Activated B cell treated with CpG ODN at 0.5 μM for 24 hours (primary cell): Measurements from ENCODE around the gene SFT2D3. TPM values are rescaled to one million over a fixed set of nuclear protein-coding genes. Genes with fewer than 3 reads are reported as not detected.
"Not testable (repeated sequence)": the region's sequence is repeated elsewhere in the genome, so short reads cannot be mapped to it uniquely, and the experiment has no call there.

ENCODE experiments used
- ATAC-seq: fragments of 200-7000 bp; cut with Tn5 transposase; one replicate; pipeline ENCODE4 v1.10.0; 2021; ENCODE audit warnings: low read depth, mild to moderate bottlenecking, moderate library complexity
- CTCF ChIA-PET: fragments of 350-600 bp; sonication (Branson Sonifier 250); formaldehyde crosslinking; loops from one replicate; lab custom pipeline; 2021; ENCODE audit warnings: antibody characterized with exemption; lab: Charles Lee
- POLR2A ChIA-PET: fragments of 350-600 bp; sonication (Branson Sonifier 250); formaldehyde crosslinking; loops from one replicate; lab custom pipeline; 2021; ENCODE audit warnings: antibody characterized with exemption; lab: Charles Lee
- DNase-seq: peaks from one replicate; pipeline ENCODE4 v3.0.0; 2022
- H3K27ac Mint-ChIP-seq: one replicate; pipeline ENCODE4 v1.8.0; 2020; ENCODE audit warnings: mixed read lengths
- H3K27me3 Mint-ChIP-seq: one replicate; pipeline ENCODE4 v1.8.0; 2021; ENCODE audit warnings: mixed read lengths
- H3K36me3 Mint-ChIP-seq: one replicate; pipeline ENCODE4 v1.8.0; 2021; ENCODE audit warnings: low read depth, mixed read lengths
- H3K4me1 Mint-ChIP-seq: one replicate; pipeline ENCODE4 v1.8.0; 2021; ENCODE audit warnings: mixed read lengths
- H3K4me3 Mint-ChIP-seq: one replicate; pipeline ENCODE4 v1.8.0; 2020; ENCODE audit warnings: mild to moderate bottlenecking, mixed read lengths
- H3K9me3 Mint-ChIP-seq: one replicate; pipeline ENCODE4 v1.8.0; 2020; ENCODE audit warnings: mixed read lengths
- intact Hi-C: fragments of 100-400 bp; cut with micrococcal nuclease; formaldehyde crosslinking; loops from one replicate; pipeline ENCODE4 v1.15.1; 2024
- total RNA-seq: library from RNA; stranded (reverse); gene quantifications from 2 replicates; pipeline ENCODE4 v1.2.3, GENCODE V29; 2022
- TF ChIP-seq, protein P1 (sequence below): fragments of 200-600 bp; IDR thresholded peaks from one replicate; pipeline ENCODE4 v1.8.0; 2022; ENCODE audit warnings: antibody characterized with exemption, mild to moderate bottlenecking

The SFT2D3 gene
- total RNA-seq, 1 donor from 2014 or later = 10.1 TPM

DNA sequence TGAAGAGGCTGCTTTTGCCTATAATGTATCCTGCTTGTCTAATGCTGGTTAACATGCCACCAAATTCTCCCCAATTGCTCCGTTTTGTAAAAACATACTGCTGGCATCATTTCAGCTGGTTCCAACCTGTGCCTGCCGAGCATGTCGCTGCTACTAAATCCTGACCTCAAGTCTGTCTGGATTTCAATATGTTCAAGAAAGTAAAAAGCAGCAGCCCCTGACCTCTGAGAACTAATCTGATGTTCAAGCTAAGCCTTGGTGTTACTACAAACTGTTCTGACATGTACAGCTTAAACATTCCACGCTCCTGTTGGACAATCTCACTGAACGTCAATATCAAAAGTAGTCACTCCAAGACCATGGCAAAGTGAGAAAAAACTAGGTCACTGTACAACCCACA is 46.3 kb downstream of the SFT2D3 start:
- TF ChIP-seq, protein P1, sequence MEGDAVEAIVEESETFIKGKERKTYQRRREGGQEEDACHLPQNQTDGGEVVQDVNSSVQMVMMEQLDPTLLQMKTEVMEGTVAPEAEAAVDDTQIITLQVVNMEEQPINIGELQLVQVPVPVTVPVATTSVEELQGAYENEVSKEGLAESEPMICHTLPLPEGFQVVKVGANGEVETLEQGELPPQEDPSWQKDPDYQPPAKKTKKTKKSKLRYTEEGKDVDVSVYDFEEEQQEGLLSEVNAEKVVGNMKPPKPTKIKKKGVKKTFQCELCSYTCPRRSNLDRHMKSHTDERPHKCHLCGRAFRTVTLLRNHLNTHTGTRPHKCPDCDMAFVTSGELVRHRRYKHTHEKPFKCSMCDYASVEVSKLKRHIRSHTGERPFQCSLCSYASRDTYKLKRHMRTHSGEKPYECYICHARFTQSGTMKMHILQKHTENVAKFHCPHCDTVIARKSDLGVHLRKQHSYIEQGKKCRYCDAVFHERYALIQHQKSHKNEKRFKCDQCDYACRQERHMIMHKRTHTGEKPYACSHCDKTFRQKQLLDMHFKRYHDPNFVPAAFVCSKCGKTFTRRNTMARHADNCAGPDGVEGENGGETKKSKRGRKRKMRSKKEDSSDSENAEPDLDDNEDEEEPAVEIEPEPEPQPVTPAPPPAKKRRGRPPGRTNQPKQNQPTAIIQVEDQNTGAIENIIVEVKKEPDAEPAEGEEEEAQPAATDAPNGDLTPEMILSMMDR = no peak
- H3K27me3 Mint-ChIP-seq = no peaks in the 10 kb centered on the region
- peaks cover 26% of the 10 kb centered on the region for H3K4me1 Mint-ChIP-seq
- H3K4me3 Mint-ChIP-seq = no peak overlapping the region
- H3K9me3 Mint-ChIP-seq = no peaks in the 10 kb centered on the region
- intact Hi-C loops = loop anchor here (2.0 kb wide), 2 partner anchors 21 to 111 kb away; partner anchors contain the start of gene POLR2D
- H3K27ac Mint-ChIP-seq = no peak overlapping the region
- CTCF ChIA-PET = interaction anchor here (3.0 kb wide), 1 partner anchor 156 kb away, joined by 11 read pairs; no protein-coding TSS in a partner anchor
- ATAC-seq (no peak), DNase-seq (no peak)
- POLR2A ChIA-PET = interaction anchor here (1.2 kb wide), 1 partner anchor 63 kb away, joined by 3 read pairs; no protein-coding TSS in a partner anchor
- peaks cover 49% of the 10 kb centered on the region for H3K36me3 Mint-ChIP-seq

DNA sequence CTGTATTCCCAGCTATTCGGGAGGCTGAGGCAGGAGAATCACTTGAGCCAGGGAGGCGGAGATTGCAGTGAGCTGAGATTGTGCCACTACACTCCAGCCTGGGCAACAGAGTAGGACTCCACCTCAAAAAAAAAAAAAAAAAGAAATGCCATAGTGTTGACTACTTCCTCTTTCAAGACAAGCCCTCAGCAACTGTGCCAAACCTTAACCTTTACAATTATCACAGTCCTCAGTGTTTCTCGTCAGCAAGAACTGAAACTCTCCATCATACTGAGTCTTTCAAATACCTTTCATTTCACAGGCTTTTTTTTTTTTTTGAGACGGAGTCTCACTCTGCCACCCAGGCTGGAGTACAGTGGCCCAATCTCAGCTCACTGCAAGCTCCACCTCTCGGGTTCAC is 48.2 kb downstream of the SFT2D3 start:
- POLR2A ChIA-PET = interaction anchor here (0.6 to 1.9 kb wide), 10 partner anchors 9 to 314 kb away, joined by 3 to 12 read pairs (median 6); partner anchors contain the start of genes AMMECR1L, IWS1, SFT2D3 and WDR33
- H3K9me3 Mint-ChIP-seq, H3K27me3 Mint-ChIP-seq: not testable (repeated sequence)
- ATAC-seq (peak; percentile 99), DNase-seq (peak; percentile 20)
- Mint-ChIP-seq H3K27ac (peak overlapping the region; percentile 94), H3K4me3 (peak overlapping the region; percentile 60), H3K4me1 (peaks cover 26% of the 10 kb centered on the region), H3K36me3 (peaks cover 43% of the 10 kb centered on the region)
- intact Hi-C loops = loop anchor here (1.0 to 2.0 kb wide), 5 partner anchors 19 to 361 kb away; partner anchors contain the start of genes POLR2D, SFT2D3 and WDR33
- CTCF ChIA-PET = interaction anchor here (3.0 kb wide), 1 partner anchor 158 kb away, joined by 11 read pairs; no protein-coding TSS in a partner anchor

DNA sequence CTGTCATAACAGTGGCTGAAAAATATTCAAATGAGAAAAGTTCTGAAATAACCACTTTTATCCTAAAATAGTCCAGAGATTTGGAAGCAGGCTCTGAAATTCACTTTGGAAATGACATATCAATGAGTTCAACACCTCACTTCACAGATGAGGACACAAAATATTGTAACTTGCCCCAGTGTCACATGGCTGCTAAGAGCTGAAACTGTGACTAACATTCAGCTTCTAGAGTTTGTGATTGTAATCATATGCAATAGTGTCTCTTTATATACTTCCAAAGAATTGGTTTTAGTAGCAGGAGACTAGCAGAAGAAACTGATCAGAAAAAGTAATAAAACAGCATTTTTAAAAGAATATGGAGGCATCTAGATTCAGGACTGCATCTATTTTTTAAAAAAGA is 52.1 kb downstream of the SFT2D3 start:
- ATAC-seq = no peak
- ChIA-PET CTCF (interaction anchor here (0.7 kb wide), 1 partner anchor 550 kb away, joined by 3 read pairs; no protein-coding TSS in a partner anchor), POLR2A (no interaction called here)
- intact Hi-C loops = no loop called here
- no peaks in the 10 kb centered on the region for H3K9me3 Mint-ChIP-seq
- peaks cover 31% of the 10 kb centered on the region for H3K36me3 Mint-ChIP-seq
- TF ChIP-seq, protein P1 = no peak
- H3K27me3 Mint-ChIP-seq = no peaks in the 10 kb centered on the region
- H3K4me3 Mint-ChIP-seq = no peak overlapping the region
- H3K4me1 Mint-ChIP-seq = peaks cover 21% of the 10 kb centered on the region
- no peak overlapping the region for H3K27ac Mint-ChIP-seq
- DNase-seq = no peak

DNA sequence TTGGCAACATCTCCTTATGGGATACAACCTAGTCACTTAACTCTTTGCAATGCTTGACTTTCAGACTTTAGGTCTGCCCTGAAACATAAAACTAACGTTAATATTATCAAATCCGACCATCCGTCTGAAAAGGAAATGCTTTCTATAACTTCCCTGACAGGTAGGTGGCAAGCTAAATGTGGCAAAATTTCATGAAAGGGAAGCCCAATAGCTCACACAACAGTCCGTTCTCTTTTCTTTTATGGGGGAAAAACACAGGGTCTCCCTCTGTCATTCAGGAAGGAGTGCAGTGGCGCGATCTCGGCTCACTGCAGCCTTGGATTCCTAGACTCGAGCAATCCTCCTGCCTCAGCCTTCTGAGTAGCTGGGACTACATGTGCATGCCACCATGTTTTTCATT is 52.9 kb downstream of the SFT2D3 start:
- Mint-ChIP-seq H3K4me3 (no peak overlapping the region), H3K27me3 (no peaks in the 10 kb centered on the region), H3K9me3 (no peaks in the 10 kb centered on the region), H3K36me3 (peaks cover 34% of the 10 kb centered on the region), H3K27ac (no peak overlapping the region), H3K4me1 (peaks cover 14% of the 10 kb centered on the region)
- intact Hi-C loops = no loop called here
- CTCF ChIA-PET = no interaction called here
- ATAC-seq = no peak
- POLR2A ChIA-PET = interaction anchor here (1.4 kb wide), 1 partner anchor 49 kb away, joined by 8 read pairs; no protein-coding TSS in a partner anchor
- TF ChIP-seq, protein P1 = no peak
- no peak for DNase-seq

Other genes starting within 250 kb of the SFT2D3 start
- 45.6 and 49.3 TPM in 2 replicates for gene IWS1, start 175.0 kb upstream of the SFT2D3 start, total RNA-seq
- gene MYO7B, start 165.8 kb upstream of the SFT2D3 start, total RNA-seq = 3.0 and 3.4 TPM in 2 replicates
- gene GPR17, start 55.3 kb upstream of the SFT2D3 start, total RNA-seq = not detected in 2 replicates
- gene LIMS2, start 26.0 kb upstream of the SFT2D3 start, total RNA-seq = 5.1 and 5.3 TPM in 2 replicates
- gene WDR33, start 109.7 kb downstream of the SFT2D3 start, total RNA-seq = 83.0 and 93.0 TPM in 2 replicates
- 41.5 and 41.7 TPM in 2 replicates for gene POLR2D, start 156.7 kb downstream of the SFT2D3 start, total RNA-seq
- gene AMMECR1L, start 184.5 kb downstream of the SFT2D3 start, total RNA-seq = 14.9 and 15.5 TPM in 2 replicates